Kidney tubule cell (primary cell): Measurements from ENCODE around the gene PURB.
"Not testable (repeated sequence)": the region's sequence is repeated elsewhere in the genome, so short reads cannot be mapped to it uniquely, and the experiment has no call there.

Experiments used
- DNase-seq: peaks from one replicate; pipeline ENCODE4 v3.0.0-alpha.2; 2018; ENCODE audit warnings: low spot score

The PURB gene

DNA sequence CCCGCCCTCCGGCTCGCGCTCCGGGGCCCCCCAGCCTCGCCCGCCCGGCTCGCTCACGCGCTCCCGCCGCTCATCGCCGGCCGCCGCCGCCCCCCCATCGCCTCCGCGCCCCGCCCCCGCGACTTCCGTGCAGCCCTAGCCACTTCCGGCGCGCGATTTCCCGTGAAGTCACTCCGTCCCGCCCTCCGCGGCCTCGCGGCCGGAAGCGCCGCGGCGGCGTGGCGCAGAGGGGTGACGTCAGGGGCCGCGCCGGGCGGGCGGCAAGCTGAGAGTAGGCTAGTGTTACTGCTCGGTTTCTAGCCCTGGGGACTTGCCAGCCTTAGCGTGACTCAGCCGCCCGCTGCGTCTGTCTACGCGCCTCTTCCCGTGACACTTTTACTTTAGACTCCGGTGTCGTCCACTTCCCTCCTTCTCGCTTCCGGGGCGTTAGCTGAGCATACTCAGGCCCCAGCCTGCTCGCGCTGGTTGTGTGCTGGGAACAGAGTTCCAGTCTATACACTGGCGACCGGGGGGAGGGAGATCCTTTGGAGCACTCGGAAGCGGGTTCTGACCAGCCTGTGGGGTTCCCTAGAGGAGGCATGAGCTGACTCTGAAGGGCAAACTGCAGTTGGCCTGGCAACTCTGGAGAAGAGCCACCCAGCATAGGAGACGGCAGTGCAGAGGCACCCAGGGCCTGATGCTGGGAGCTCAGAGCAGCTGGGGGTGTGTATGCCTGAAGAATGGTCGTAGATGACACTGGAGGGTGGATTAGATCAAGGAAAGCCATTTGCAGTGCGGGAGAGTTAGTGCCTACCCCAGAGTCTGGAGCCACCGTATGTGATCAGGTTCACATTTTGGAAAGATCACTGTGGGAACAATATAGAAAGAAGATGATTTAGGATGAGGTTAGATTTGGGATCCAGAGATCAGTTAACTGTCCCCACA is at the start of gene PURB:
PURB (minus strand) TSS at position 137 of the 924 bp plus-strand sequence. CDS start 182 bp downstream, outside the sequence.
- DNase-seq, result peak; percentile 99

DNA sequence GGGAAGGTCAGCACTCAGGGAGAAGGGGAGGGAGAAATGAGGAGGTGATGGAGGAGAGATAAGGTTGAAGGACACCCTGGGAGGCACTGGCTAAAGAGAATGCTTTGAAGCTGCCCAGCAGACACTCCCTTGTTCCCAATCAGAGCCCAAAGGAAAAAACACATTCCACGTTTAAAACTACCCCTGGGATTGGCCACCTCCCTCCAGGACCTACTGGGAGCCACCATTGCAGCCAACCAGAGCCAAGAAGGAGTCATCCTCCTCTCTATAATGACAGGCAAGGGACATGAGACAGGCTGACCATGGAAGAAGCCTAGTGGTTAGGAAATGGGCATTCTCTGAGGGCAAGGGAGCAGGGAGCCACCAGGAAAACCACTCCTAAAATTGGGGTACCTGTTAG is 49.7 kb upstream of the PURB start:
- DNase-seq, result no peak

DNA sequence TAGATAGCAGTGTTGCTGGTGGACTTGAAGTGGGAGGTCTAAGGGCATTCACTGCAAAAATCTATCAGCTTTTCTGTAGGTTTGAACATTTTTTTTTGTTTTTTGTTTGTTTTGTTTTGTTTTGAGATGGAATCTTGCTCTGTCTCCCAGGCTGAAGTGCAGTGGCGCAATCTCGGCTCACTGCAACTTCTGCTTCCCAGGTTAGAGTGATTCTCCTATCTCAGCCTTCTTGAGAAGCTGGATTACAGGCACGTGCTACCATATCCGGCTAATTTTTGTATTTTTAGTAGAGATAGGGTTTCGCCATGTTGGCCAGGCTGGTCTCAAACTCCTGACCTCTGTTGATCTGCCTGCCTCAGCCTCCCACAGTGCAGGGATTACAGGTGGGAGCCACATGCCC is 49.2 kb upstream of the PURB start:
- not testable (repeated sequence) for DNase-seq

DNA sequence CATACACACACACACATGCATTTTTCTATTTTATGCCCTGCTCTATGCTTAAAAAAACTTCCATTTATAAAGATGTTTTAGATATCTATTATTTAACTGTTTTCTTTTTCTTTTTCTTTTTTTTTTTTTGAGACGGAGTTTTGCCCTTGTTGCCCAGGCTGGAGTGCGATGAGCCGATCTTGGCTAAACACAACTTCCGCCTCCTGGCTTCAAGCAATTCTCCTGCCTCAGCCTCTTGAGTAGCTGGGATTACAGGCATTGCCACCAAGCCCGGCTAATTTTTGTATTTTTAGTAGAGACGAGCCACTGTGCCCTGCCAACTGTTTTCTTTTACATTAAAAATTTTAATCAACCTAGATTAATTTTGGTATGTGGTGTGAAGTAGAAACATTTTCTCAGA is 45.6 kb upstream of the PURB start:
- no peak for DNase-seq

DNA sequence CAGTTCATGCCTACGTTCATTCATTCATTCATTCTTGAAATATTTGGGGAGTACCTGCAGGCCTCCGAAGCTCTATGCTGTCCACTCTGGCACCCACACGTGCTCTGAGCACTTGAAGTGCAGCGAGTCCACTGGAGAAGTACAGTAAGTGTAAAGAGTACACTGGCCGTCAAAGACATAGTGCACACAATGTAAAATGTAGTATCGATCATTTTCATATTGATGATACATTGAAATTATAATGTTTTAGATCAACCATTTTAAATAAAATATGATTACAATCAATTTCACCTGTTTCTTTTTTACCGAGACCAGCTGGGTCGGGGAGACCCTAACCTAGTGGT is 37.0 kb upstream of the PURB start:
- no peak for DNase-seq

DNA sequence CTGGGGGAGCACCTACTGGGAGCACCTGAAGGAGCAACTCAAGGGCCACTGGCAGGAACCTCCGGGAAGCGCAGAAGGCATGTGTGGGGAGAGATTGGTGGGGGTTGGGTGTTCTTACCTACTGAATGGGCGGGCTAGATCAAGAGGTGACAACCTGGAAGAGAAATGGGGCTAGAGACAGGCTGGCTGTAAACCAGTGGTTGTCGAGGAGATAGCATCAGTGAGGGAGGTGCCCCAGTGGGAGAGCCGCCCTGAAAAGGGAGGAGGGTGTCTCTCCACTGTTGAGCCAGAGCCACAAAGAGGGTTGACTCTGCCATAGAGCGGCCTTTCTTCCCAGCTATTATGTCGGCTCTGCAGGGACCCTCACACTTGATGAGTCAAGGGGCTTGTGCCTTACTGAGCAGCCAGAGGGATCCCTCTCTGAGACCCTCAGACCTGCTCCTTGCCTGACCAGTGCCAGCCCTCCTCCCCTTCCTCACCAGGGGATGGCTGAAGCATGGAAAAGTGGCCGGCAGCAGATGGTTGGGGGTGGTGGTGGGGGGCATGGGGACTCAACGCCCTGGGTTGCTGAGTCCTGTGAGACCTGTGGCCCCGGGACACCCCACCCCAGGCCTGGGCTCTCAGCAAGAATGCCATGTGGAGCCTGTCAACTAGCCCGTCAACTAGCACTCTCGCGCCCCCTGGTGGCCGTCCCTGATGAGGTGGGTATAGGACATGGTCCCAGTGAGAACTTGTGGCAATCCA is 36.4 kb upstream of the PURB start:
- DNase-seq, result peak; percentile 72

DNA sequence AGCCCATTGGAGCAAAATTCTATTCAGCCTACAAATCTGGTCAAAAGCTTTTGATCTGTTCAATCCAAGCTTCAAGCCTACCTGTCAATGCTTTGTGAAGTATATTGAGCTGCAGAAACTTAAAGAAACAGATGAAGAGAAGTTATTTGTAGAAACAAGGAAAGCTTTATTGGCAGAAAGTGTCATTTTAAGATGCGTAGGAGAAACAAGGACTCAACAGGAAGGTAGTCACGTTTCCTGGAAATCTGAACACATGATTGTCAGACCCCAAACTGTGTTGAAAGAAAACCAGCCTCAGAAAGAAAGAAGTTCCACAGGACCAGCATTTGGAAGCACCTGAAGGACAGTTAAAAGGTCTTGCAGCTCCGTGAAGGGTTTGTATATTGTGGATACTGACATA is 34.8 kb upstream of the PURB start:
- DNase-seq, result no peak

DNA sequence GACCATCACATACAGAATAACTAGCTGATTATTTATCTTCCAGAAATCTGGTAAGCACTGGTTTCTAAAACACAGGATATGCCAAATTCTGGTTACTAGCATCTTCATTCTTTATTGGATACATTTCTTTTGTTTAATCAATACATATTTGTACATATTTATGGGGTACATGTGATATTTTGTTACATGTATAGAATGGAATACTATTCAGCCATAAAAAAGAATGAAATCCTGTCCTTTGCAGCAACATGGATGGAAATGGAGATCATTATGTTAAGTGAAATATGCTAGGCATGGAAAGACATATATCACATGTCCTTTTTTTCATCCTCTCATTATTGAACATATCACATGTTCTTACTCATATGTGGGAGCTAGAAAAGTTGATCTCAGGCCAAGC is 32.7 kb upstream of the PURB start:
- no peak for DNase-seq

DNA sequence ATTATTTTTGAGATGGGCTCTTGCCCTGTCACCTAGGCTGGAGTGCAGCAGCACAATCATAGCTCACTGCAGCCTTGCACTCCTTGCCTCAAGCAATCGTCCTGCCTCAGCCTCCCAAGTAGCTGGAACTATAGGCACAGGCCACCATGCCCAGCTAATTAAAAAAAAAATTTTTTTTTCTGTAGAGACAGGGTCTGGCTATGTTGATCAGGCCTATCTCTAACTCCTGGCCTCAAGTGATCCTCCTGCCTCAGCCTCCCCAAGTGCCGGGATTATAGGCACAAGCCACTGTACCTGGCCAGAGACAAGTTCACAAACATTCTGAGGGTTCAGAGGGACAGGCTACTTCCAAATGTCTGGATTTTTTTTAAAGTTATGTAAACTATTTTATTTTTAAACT is 32.1 kb upstream of the PURB start:
- no peak for DNase-seq

DNA sequence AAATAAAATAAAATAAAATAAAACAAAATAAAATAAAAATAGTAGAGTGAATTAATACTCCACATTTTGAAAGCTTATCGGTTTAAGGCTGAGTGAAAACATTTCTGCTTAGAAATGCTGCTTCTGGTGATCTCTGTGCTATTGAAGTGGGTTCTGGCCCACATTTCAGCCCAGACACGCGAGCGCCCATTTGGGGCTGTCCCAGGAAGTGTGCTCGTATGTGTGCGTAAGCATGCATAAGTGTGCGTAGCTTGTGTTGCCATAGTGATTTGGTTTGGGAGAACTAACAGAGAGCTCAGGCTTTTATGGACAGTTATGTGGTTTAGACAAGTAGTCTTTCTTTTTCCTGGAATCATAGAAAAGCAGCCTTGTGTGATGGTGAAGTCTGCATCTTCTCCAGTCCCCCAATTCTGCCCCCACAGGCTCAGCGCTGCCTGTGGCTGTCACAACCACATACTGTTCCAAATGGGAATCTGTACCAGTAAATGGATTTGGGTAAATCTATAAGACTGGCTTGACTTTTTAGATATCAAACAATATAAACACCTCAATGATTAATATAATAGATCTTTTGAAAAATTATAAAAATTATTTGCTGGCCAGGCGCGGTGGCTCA is 29.8 kb upstream of the PURB start:
- no peak for DNase-seq

DNA sequence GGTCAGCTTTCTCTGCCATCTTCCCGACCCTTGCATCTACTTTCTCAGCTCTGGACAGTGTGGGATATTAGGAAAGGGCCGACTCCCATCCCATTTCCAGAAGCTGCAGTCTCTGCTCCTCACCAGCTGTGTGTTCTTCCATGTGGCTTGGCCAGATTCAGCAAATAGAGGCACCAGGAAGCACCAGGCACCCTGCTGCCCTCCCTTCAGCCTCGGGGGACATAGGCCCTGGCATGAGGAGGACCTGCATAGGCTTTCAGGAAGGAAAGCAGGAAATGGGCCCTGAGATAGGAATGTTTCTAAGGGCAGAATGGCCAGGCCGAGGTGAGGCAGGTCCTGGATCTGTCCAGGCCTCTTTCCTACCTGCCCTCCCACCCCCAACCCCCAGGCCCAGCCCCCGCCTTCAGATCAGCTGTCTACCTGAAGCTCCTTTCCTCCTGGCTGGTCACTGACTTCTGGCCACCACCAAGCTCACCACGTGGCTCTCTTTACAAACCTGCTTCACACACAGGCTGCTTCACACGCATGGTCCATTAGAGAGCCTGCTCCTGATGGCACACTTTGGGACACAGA is 27.5 kb upstream of the PURB start:
- DNase-seq, result peak; percentile 13

DNA sequence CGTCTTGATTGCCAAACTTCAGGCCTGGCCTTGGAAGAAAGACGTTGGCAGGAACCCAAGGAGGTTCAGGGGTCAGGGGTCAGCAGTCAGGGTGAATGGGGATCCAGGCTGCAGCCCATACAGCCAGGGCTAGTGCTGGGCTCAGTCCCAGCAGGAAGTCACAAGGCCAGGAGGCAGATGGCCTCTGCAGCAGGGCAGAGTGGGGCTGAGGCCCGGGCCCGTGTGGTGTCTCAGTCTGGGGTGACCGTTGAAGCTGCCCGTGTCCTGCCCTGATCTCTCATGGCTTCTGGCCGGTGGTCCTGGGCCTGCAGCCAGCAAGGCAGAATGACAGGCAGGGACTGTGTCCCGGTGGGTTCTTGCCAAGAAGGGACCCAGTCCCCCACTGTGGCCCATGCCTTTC is 26.6 kb upstream of the PURB start:
- DNase-seq, result no peak

DNA sequence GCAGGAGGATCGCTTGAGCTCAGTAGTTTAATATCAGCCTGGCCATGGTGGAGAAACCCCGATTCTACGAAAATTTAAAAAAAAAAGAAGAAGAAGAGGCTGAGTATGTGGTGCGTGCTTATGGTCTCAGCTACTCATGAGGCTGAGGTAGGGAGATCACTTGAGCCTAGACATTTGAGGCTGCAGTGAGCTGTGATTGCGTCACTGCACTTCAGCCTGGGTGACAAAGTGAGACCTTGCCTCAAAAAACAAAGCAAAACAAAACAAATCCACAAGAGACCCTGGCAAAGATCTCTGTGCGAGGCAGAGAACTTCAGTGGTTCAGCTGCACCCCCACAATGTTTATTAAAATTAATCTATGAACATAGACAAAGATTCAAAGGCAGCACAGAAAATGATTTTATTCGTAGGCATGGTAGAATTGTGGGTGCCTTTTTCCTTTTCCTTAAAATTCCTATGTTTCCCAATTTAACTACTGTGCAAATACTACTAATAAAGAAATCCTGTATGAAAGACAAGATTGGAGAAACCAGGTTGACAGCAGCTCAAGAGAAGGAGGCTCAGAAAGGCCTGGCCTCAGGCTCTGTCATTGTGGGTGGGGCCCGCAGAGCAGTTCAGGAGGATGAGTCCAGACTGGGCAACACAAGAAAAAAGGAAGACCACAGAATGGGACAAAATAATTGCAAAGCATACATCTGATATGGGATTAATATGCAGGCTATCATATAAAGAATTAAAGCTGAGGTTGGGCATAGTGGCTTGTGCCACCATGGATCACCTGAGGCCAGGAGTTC is 24.5 kb upstream of the PURB start:
- DNase-seq, result no peak

DNA sequence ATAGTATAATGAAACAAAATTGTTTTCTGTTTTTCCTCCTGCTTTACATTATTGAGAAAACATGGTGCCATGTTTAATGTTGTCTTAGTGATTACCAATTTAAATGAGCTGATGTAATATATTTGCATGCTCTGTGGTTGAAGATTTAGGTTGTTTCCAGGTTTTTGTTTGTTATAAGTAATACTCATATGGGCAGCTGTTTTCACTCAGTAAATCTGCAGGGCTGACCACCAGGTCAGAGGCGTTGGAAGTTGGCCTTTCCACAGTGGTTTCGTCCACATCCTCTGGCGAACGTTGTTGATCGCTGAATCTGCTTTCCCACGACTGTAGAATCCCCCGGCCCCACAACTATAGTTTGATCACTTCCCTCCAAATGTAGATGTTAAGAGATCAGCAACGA is 21.6 kb upstream of the PURB start:
- no peak for DNase-seq

DNA sequence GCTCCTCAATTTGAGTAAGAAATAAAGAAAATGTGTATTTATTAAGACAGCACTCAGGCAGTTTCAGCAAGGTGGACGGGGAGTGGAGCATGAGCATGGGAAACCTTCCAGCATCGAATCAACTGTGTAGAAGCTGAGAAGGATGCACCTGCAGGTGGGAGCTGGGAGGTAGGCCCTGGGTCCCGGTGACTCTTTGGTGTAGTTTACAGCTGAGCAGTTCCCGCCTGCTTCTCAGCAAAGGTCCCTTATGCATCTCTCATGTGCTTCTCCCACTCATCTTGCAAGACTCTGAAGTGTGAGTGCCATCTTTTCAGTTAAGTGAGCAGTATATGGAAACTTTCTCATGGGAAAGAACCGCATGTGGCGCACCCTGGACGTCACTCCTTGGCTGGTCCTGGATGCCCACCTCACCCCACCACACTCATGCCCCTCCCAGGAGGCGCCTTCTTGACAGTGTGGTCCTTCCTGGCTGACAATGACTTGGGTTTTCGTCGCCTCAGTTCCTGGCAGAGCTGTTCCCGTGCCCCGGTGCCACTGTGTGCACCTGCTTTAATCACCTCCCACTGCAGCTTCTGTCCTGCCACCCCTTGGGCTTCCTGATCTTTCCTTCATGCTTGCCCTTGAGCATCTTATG is 19.8 kb upstream of the PURB start:
- DNase-seq, result no peak

DNA sequence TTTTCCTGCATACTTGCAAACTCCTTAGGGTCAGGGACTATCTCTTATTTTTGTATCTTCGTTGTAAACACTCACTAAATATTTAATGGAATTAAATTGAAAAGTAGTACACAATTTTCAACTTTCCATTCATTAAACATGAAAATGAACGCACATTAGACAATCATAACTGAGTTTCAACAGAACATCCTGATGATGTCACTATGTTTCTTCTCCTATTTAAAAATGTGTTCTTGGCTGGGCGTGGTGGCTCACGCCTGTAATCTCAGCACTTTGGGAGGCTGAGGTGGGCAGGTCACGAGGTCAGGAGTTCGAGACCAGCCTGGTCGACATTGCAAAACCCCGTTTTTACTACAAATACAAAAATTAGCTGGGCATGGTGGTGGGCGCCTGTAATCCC is 14.1 kb upstream of the PURB start:
- DNase-seq, result no peak

DNA sequence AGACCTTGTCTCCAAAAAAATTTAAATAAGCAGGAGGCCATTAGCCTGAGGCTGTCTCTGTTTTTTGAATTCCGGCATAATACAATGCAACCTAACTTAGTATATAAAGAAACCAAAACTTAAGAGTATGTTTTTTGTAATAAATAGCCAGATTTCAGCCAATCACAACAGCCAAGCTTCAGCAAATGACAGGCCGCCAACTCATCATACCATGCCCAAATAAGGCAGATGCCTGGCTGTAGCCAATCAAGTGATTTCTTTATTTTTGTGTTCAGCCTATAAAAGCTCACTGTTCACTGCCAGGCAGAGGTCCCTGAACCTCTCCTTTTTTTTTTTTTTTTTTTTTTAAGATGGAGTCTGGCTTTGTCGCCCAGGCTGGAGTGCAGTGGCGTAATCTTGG is 12.7 kb upstream of the PURB start:
- DNase-seq, result no peak

DNA sequence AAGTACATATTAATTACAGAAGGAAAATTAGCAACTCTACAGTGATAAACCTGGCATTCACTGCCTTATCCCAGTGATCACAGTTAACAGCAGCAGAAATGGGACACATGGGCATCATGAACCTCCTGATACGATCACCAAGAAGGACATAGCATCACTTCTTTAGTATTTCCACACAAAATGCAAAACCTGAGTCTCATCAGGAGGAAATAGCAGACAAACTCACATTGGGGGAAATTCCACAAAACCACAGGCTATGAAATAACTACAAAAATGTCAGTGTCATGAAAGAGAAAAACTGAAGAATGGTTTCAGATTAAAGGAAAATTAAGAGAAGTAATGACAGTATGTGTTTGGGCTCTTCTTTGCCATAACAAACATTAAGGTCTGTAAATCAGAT is 12.0 kb upstream of the PURB start:
- DNase-seq, result no peak

DNA sequence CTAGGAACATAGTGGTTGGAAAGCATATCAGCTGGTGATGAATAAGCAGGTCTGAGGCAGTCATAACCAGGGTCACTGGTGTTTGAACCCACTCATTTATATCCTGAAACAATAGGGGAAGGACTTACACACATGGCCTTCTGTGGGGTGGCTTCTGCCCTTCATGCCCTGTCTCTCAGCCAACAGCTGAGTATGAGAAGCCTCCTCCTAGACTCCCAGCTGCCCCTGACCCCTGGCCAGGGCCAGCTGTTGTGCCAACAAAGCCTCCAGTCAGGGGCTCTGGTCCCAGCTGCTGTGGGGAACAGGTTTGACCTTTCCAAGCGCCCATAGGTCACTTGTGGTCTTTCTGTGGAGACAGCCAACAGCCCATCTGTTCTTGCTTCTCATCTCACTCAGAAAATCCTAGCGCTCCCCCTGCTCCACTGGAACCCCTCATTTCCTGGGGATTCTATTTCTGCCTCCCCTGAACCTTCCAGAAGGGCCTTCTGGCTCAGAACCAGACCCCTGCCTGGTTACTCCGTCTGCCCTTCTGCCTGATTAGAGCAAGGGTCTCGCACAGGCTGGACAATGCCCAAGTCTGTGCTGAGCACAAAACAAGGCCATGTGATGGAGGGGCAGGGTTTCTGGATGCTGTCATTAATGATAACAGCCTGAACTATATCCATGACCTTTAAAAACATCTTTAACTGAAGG is 9.7 kb upstream of the PURB start:
- no peak for DNase-seq

DNA sequence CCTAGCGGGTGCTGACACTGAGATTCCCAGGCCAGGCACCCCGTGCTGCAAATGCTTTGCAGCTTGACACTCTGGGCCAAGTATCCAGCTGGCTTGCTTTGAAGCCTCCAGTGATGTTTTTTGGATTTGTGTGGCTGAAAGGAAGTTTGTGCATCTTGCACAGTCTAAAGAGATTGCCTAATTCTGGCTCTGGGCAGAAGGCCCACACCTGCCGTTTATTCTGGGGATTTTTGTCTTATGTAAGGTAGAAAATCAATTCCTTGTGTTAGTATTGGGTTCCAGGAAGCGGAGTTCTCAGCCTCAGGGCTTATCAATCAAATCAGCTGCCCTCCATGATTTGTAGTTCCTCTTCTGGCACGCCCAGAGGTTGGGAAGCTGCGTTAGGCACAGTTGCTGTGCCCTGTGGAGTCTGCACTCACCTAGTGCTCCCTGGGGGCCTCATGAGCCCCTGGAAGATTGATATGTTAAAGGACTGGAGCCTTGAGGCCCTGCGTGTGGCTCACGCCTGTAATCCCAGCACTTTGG is 8.4 kb upstream of the PURB start:
- DNase-seq, result no peak

DNA sequence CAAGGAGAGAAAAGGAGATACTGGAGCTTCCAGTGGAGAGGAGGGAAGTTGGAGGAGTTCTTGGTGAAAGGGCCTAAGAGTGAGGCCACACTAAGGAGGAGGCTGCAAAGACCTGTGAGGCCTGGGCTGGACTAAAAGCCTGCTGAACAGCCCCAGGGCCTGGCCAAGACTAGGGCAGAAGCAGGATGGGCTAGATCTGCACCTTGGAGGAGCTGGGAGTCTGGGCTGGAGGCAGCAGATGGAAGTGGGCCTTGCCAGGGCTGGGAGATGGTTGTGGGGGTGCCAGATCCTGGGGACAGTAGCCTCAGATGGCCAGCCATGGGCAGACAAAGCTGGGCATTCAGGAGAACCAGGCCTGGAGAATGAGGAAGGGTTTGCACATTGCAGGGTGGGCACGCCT is 6.5 kb upstream of the PURB start:
- no peak for DNase-seq
